GM20000 (cell line): ENCODE measurements around the gene SYNE1.

ENCODE experiments used
- DNase-seq: peaks from one replicate; pipeline ENCODE4 v3.0.0; 2012; ENCODE audit warnings: low spot score
- CTCF ChIP-seq: IDR thresholded peaks from 2 replicates; pipeline ENCODE4 v1.5.1; 2012; ENCODE audit warnings: mild to moderate bottlenecking, control low read depth; ENCODE audit errors: extremely low read depth, missing control alignments

The SYNE1 gene

DNA sequence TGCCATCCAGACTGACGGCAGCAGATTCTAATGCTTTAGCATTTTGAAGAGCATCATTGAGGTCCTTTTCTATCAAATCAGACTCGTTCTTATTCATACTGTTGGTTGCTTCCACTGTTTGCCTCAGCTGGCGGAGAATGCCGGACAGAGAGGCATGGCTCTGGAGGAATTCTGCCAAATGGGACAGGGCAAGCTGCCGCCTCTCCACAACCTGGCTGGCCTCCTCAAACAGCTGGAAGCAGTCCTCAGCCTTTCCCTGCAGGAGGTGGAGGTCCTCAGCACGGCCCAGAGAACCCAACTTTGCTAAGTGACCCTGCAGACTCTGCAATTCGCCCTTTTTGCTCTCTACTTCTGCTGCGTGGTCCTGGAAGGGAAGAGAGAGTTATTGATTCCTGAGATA is 220.5 kb downstream of the SYNE1 start:
- no peak for TF ChIP-seq CTCF

DNA sequence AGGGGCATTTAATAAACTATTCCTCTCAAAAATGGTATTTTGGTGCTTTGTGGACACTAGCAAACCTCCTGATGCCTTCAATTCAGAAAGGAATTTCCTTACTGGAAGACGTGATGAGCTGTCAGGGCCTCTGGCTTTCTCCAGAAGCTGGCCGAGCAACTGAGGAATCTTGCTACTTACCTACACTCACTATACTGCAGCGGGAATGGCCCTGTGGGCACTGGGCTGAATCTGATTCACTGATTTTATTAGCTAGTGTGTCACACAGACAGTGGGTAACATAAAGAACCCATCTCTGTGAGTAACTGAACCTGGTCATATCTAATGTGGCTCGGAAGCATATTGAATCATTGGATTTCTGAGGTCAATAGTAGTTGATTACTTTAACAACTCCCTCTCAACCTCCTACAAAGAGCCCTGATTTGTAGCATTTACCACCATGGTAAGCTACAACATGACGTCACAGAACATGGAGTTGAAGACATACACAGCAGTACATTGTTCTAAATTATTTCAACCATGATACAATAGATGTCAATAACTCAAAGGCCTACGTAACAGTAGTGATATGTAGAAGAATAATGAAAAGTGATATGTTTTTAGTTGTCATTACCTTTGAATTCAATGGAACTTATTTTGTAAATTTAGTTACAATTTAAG is 232.1 kb downstream of the SYNE1 start:
- TF ChIP-seq CTCF = no peak
- DNase-seq = no peak

More for the DNA sequence above, 220.5 kb downstream of the SYNE1 start:
- no peak for DNase-seq

GRCh38 chr6:152404086-152404857 is 232.9 kb downstream of the SYNE1 start:
- DNase-seq = no peak
- TF ChIP-seq CTCF = no peak

GRCh38 chr6:152402791-152403190 is 234.4 kb downstream of the SYNE1 start:
- no peak for DNase-seq
- no peak for TF ChIP-seq CTCF

GRCh38 chr6:152401978-152402377 is 235.2 kb downstream of the SYNE1 start:
- no peak for TF ChIP-seq CTCF
- no peak for DNase-seq

- DNase-seq = no peak
- TF ChIP-seq CTCF = no peak
Observed at GRCh38 chr6:152399399-152399798, 237.8 kb downstream of the SYNE1 start.

DNA sequence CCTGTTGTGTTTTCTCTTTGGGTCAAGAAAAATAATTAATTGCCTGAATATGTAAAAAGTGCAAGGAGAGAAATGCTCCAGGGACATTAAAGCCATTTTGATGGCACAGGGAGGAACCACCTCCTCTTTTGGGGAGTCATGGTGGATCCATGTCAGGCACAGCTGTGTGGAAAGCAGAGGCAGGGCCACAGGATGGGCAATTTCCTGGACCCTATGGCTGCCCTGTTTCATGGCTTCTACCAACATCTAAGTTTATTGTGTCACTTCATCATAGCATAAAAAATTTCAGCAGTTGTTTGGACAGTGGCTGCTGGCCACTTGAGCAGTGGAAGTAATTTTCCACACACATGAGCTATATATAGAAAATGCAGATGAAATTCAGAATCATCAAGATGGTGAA is 238.2 kb downstream of the SYNE1 start:
- no peak for DNase-seq
- TF ChIP-seq CTCF = no peak
